Keratinocyte (primary cell): ENCODE data around the gene ADAMTSL4. TPM values are rescaled to one million over a fixed set of nuclear protein-coding genes. Genes with fewer than 3 reads are reported as not detected.

Experiments used
- DNase-seq: peaks from one replicate; pipeline ENCODE4 v3.0.0-alpha.2; 2011; ENCODE audit warnings: low read depth, missing footprints, low spot score
- FAIRE-seq: peaks from 2 replicates; lab custom pipeline; 2011; peaks lifted over from hg19 to GRCh38; lab: Jason Lieb, UNC
- H2AFZ ChIP-seq: 2 replicates; pipeline ENCODE4 v1.6.0; 2012; ENCODE audit warnings: low read length, control low read depth, inconsistent platforms; ENCODE audit not compliant: control insufficient read depth
- H3K27ac ChIP-seq: 2 replicates; pipeline ENCODE4 v1.5.1; 2011; ENCODE audit warnings: low read length; ENCODE audit not compliant: control insufficient read depth, insufficient read depth
- H3K27me3 ChIP-seq: 3 replicates; pipeline ENCODE4 v1.6.0; 2011; ENCODE audit warnings: low read length; ENCODE audit not compliant: control insufficient read depth, insufficient read depth; ENCODE audit errors: extremely low read depth
- H3K36me3 ChIP-seq, 2 experiments: 2 replicates in 1 of 2; 3 replicates in 1 of 2; pipeline ENCODE4 v1.5.1; 2011; ENCODE audit warnings: low read length in 2 of 2, mild to moderate bottlenecking in 1 of 2; ENCODE audit not compliant: control insufficient read depth in 2 of 2, insufficient read depth in 2 of 2; ENCODE audit errors: extremely low read depth in 1 of 2
- H3K4me1 ChIP-seq: 3 replicates; pipeline ENCODE4 v1.5.1; 2011; ENCODE audit warnings: low read length; ENCODE audit not compliant: control insufficient read depth, insufficient read depth; ENCODE audit errors: extremely low read depth
- H3K4me2 ChIP-seq: 3 replicates; pipeline ENCODE4 v1.6.0; 2011; ENCODE audit warnings: low read depth, low read length; ENCODE audit not compliant: control insufficient read depth, insufficient read depth; ENCODE audit errors: extremely low read depth
- H3K4me3 ChIP-seq, 3 experiments: fragments of 200-600 bp in 1 of 3; sonication (generic) in 1 of 3; 2 replicates in 2 of 3; 3 replicates in 1 of 3; pipeline ENCODE4 v1.5.1; 2011 to 2016; ENCODE audit warnings: low read length in 3 of 3, mild to moderate bottlenecking in 3 of 3, control low read depth in 2 of 3, inconsistent platforms in 1 of 3, low read depth in 1 of 3, mixed read lengths in 1 of 3, mixed run types in 1 of 3, moderate library complexity in 1 of 3; ENCODE audit not compliant: control insufficient read depth in 2 of 3, insufficient read depth in 2 of 3; ENCODE audit errors: extremely low read depth in 1 of 3
- H3K79me2 ChIP-seq: 2 replicates; pipeline ENCODE4 v1.6.0; 2012; ENCODE audit warnings: low read length; ENCODE audit not compliant: control insufficient read depth, insufficient read depth
- H3K9ac ChIP-seq: 3 replicates; pipeline ENCODE4 v1.6.0; 2011; ENCODE audit warnings: low read length; ENCODE audit not compliant: control insufficient read depth, insufficient read depth; ENCODE audit errors: extremely low read depth
- H3K9me1 ChIP-seq: 3 replicates; pipeline ENCODE4 v1.6.0; 2011; ENCODE audit warnings: low read length; ENCODE audit not compliant: control insufficient read depth, insufficient read depth; ENCODE audit errors: extremely low read depth
- H3K9me3 ChIP-seq: 2 replicates; pipeline ENCODE4 v1.5.1; 2012; ENCODE audit warnings: low read depth, low read length; ENCODE audit not compliant: control insufficient read depth
- H4K20me1 ChIP-seq: 3 replicates; pipeline ENCODE4 v1.6.0; 2011; ENCODE audit warnings: low read length; ENCODE audit not compliant: control insufficient read depth, insufficient read depth; ENCODE audit errors: extremely low read depth
- EZH2 ChIP-seq: IDR thresholded peaks from one replicate; pipeline ENCODE4 v1.6.1; 2012; ENCODE audit warnings: inconsistent platforms, mild to moderate bottlenecking, low read length, moderate library complexity
- dilution Hi-C: fragments of 300-500 bp; cut with MboI; formaldehyde crosslinking; loops from one replicate; pipeline ENCODE4 v1.7.0; 2020; ENCODE audit warnings: low sequenced_read_pairs; ENCODE audit not compliant: extremely low pct_ligation_motif_present
- polyA plus RNA-seq, 5 experiments: library from polyadenylated mRNA; depleted of rRNA in 3 of 5; stranded (reverse) in 3 of 5; stranded (forward) in 1 of 5; unstranded in 1 of 5; fragments of >200 nt; gene quantifications; 1 replicate in 1 of 5; 2 replicates in 3 of 5; 3 replicates in 1 of 5; pipeline versions ENCODE4 v1.2.1 to v1.2.3, GENCODE V29; 2011 to 2012; ENCODE audit warnings: missing spikeins in 2 of 5, low read depth in 1 of 5, low replicate concordance in 1 of 5
- TF ChIP-seq, protein P1 (sequence below), 3 experiments: IDR thresholded peaks in 1 of 3; conservative IDR thresholded peaks in 1 of 3; optimal IDR thresholded peaks in 1 of 3; 2 replicates in 2 of 3; 3 replicates in 1 of 3; pipeline versions ENCODE3 to v1.5.1; 2011; ENCODE audit warnings: low read length in 3 of 3, mild to moderate bottlenecking in 3 of 3, moderate library complexity in 2 of 3, control low read depth in 1 of 3, inconsistent platforms in 1 of 3; ENCODE audit not compliant: insufficient read depth in 2 of 3; ENCODE audit errors: extremely low read depth in 1 of 3

Gene ADAMTSL4
- polyA plus RNA-seq, 1 donor (not counting 4 experiments of a cell fraction or from before 2014, with no cell fraction given), result 7.0 TPM

- no peak overlapping the region for H3K4me3 ChIP-seq
- DNase-seq (no peak), FAIRE-seq (no peak)
- H3K4me1 ChIP-seq, result peaks cover 40% of the 10 kb centered on the region
- TF ChIP-seq, protein P1, sequence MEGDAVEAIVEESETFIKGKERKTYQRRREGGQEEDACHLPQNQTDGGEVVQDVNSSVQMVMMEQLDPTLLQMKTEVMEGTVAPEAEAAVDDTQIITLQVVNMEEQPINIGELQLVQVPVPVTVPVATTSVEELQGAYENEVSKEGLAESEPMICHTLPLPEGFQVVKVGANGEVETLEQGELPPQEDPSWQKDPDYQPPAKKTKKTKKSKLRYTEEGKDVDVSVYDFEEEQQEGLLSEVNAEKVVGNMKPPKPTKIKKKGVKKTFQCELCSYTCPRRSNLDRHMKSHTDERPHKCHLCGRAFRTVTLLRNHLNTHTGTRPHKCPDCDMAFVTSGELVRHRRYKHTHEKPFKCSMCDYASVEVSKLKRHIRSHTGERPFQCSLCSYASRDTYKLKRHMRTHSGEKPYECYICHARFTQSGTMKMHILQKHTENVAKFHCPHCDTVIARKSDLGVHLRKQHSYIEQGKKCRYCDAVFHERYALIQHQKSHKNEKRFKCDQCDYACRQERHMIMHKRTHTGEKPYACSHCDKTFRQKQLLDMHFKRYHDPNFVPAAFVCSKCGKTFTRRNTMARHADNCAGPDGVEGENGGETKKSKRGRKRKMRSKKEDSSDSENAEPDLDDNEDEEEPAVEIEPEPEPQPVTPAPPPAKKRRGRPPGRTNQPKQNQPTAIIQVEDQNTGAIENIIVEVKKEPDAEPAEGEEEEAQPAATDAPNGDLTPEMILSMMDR (optimal IDR thresholded peaks at IDR 0.05 in 1 of 3, IDR thresholded peaks at IDR 0.05 in 1 of 3, conservative IDR thresholded peaks at IDR 0.05 in 1 of 3; ENCODE audit: extremely low read depth in 1 of 3, insufficient read depth in 2 of 3, low read length in 3 of 3), result no peak
- H3K9ac ChIP-seq, result no peak overlapping the region
- no peaks in the 10 kb centered on the region for H3K9me3 ChIP-seq
- H3K36me3 ChIP-seq, result peaks cover 16 to 17% of the 10 kb centered on the region in 2 experiments
- no peaks in the 10 kb centered on the region for H3K27me3 ChIP-seq
- H3K27ac ChIP-seq, result no peak overlapping the region
- H2AFZ ChIP-seq, result no peak overlapping the region
- dilution Hi-C loops, result no loop called here
- H3K79me2 ChIP-seq, result no peaks in the 10 kb centered on the region
- H4K20me1 ChIP-seq, result no peaks in the 10 kb centered on the region
- no peak overlapping the region for H3K4me2 ChIP-seq
- H3K9me1 ChIP-seq, result peaks cover 2% of the 10 kb centered on the region
These were observed 37.7 kb upstream of the ADAMTSL4 start for GRCh38 chr1:150511551-150511950.

DNA sequence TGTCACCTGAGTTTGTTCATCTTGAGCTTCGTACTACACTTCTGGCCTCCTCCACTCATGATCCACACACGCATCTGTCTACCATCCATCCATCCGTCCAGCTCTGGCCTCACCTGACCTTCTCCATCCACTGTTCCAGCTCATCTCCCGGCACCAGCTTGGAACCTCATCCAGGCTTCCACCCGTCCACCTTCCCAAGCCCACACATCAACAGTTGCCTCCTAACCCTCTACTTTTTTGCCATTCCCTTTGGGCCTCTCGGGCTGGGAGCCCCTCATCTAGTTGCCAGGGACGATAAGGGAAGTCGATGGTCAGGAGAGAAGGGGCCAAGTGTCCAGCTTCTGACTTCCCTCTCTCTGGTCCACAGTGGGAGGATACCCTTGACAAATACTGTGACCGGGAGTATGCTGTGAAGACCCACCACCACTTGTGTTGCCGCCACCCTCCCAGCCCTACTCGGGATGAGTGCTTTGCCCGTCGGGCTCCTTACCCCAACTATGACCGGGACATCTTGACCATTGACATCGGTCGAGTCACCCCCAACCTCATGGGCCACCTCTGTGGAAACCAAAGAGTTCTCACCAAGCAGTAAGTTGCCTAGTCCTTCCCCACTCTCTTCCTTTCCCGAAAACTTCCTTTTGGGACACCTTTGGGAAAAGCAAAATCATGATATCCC, 37.1 kb upstream of the ADAMTSL4 start:
- peaks cover 42% of the 10 kb centered on the region for H3K4me1 ChIP-seq
- no peak overlapping the region for H2AFZ ChIP-seq
- H3K4me3 ChIP-seq, result no peak overlapping the region
- FAIRE-seq, result no peak
- H3K36me3 ChIP-seq, result peaks cover 13 to 17% of the 10 kb centered on the region in 2 experiments
- H3K27ac ChIP-seq, result no peak overlapping the region
- H4K20me1 ChIP-seq, result no peaks in the 10 kb centered on the region
- no peak overlapping the region for H3K4me2 ChIP-seq
- no peak for DNase-seq
- no peaks in the 10 kb centered on the region for H3K9me3 ChIP-seq
- H3K27me3 ChIP-seq, result no peaks in the 10 kb centered on the region
- H3K9ac ChIP-seq, result no peak overlapping the region
- no peaks in the 10 kb centered on the region for H3K79me2 ChIP-seq
- dilution Hi-C loops, result no loop called here
- TF ChIP-seq EZH2, result no peak
- TF ChIP-seq, protein P1 (optimal IDR thresholded peaks at IDR 0.05 in 1 of 3, IDR thresholded peaks at IDR 0.05 in 1 of 3, conservative IDR thresholded peaks at IDR 0.05 in 1 of 3; ENCODE audit: extremely low read depth in 1 of 3, insufficient read depth in 2 of 3, low read length in 3 of 3), result no peak
- H3K9me1 ChIP-seq, result peaks cover 2% of the 10 kb centered on the region
